ENCODE data around the gene TENM4. TPM values are rescaled to one million over a fixed set of nuclear protein-coding genes. Genes with fewer than 3 reads are reported as not detected.

TENM4 gene
- total RNA-seq, 8 experiments from 2014 or later = 0.59 to 82.2 (median 24.2) TPM

DNA sequence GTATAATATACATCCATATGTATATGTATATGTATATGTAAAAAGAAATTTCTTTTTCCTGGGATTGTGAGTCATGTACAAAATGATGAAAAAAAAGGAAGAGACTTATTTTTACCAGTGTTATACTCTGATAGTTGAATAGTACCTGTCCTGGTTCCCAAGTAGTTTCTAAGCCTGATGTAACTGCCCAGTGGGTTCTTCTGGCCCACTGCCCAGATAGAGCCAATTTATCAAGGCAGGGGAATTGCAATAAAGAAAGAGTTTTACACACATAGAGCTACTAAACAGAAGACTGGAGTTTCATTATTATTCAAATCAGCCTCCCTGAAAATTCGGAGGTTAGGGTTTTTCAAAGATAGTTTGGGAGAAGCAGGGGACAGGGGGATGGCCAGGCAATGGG lies 837.0 kb downstream of the TENM4 start:
- ATAC-seq (replicated peaks in 6 of 8) = peak in 3 of 8 experiments; percentile 50 to 94 (median 66)
- in situ Hi-C loops (cut with MboI; ENCODE audit: low pct_unique_long_range_greater_than_20kb in 2 of 9, low sequenced_read_pairs in 9 of 9, unreplicated experiment in 9 of 9) = no loop called here
- H3K27ac ChIP-seq = no peak overlapping the region
- no peak overlapping the region for H3K4me3 ChIP-seq
- 0 to 67% (median 38%) methylated on average over 1 of the region's 1 CpG; no CpG with 5 or more reads in 3 of the 10 experiments for WGBS, 10 experiments
- peaks cover 0 to 2% of the 10 kb centered on the region in 2 donors for H3K4me1 ChIP-seq (replicated peaks in 1 of 2)

Measured in motor neuron (in vitro differentiated cells).